Measurements from ENCODE around the gene ZNF385B.

- no peak for TF ChIP-seq GATA3 (IDR thresholded peaks at IDR 0.05; ENCODE audit: low read depth, low read length)
- no peak for TF ChIP-seq GATA2 (IDR thresholded peaks at IDR 0.05; ENCODE audit: low read depth, low read length)
Observed at GRCh38 chr2:179694963-179695362, 166.4 kb downstream of the ZNF385B start.
